Endothelial cell of umbilical vein (primary cell): ENCODE data around the gene GRM8. TPM values are rescaled to one million over a fixed set of nuclear protein-coding genes. Genes with fewer than 3 reads are reported as not detected.

ENCODE experiments used
- BruUV-seq: library from RNA; stranded (reverse); fragments of 400-500 nt; replicated peaks from 2 replicates; lab custom pipeline; 2021; lab: Mats Ljungman, UMichigan
- CTCF ChIA-PET: fragments of 300-600, 350-600 bp; sonication (Branson Sonifier 250); formaldehyde crosslinking; loops from one replicate; lab custom pipeline; 2021; ENCODE audit warnings: antibody characterized with exemption, inconsistent platforms; lab: Charles Lee
- POLR2A ChIA-PET: fragments of 300-600, 350-600 bp; sonication (Branson Sonifier 250); formaldehyde crosslinking; loops from one replicate; lab custom pipeline; 2021; ENCODE audit warnings: antibody characterized with exemption, inconsistent platforms; lab: Charles Lee
- DNase-seq: peaks from one replicate; pipeline ENCODE4 v3.0.0-alpha.2; 2011; ENCODE audit warnings: low read depth, low spot score
- FAIRE-seq: peaks from 2 replicates; lab custom pipeline; 2011; peaks lifted over from hg19 to GRCh38; lab: Jason Lieb, UNC
- H2AFZ ChIP-seq: 2 replicates; pipeline ENCODE4 v1.6.0; 2012; ENCODE audit warnings: low read depth, low read length, control low read depth, inconsistent platforms
- H3K27ac ChIP-seq: 2 replicates; pipeline ENCODE4 v1.5.1; 2011; ENCODE audit warnings: low read depth, mild to moderate bottlenecking, control low read depth, low read length, moderate library complexity; ENCODE audit not compliant: insufficient read depth
- H3K27me3 ChIP-seq, 2 experiments: 2 replicates each; pipeline versions ENCODE4 v1.6.0 to v1.6.1; 2011; ENCODE audit warnings: low read length in 2 of 2, mixed read lengths in 1 of 2; ENCODE audit not compliant: control insufficient read depth in 2 of 2, insufficient read depth in 2 of 2
- H3K36me3 ChIP-seq, 2 experiments: 2 replicates in 1 of 2; 3 replicates in 1 of 2; pipeline ENCODE4 v1.5.1; 2011; ENCODE audit warnings: low read length in 2 of 2, mild to moderate bottlenecking in 1 of 2, moderate library complexity in 1 of 2; ENCODE audit not compliant: control insufficient read depth in 2 of 2, insufficient read depth in 2 of 2; ENCODE audit errors: extremely low read depth in 1 of 2
- H3K4me1 ChIP-seq: 3 replicates; pipeline ENCODE4 v1.5.1; 2011; ENCODE audit warnings: mild to moderate bottlenecking, low read length; ENCODE audit not compliant: control insufficient read depth, insufficient read depth; ENCODE audit errors: extremely low read depth
- H3K4me2 ChIP-seq: 2 replicates; pipeline ENCODE4 v1.6.1; 2011; ENCODE audit warnings: low read length, control low read depth, mixed read lengths; ENCODE audit not compliant: insufficient read depth
- H3K4me3 ChIP-seq, 3 experiments: fragments of 200-600 bp in 1 of 3; sonication (generic), shearing (Covaris generic) in 1 of 3; replicated peaks in 1 of 3; 2 replicates each; pipeline ENCODE4 v1.5.1; 2011 to 2016; ENCODE audit warnings: control low read depth in 3 of 3, low read length in 3 of 3, mild to moderate bottlenecking in 2 of 3, inconsistent platforms in 1 of 3, low read depth in 1 of 3, moderate library complexity in 1 of 3; ENCODE audit not compliant: insufficient read depth in 1 of 3
- H3K79me2 ChIP-seq: 2 replicates; pipeline ENCODE4 v1.6.0; 2012; ENCODE audit warnings: low read length, inconsistent platforms; ENCODE audit not compliant: control insufficient read depth, insufficient read depth
- H3K9ac ChIP-seq: replicated peaks from 2 replicates; pipeline ENCODE3; 2011; ENCODE audit warnings: low read length, control low read depth; ENCODE audit not compliant: insufficient read depth; ENCODE audit errors: extremely low read depth
- H3K9me1 ChIP-seq: replicated peaks from 3 replicates; pipeline ENCODE4 v1.6.0; 2011; ENCODE audit warnings: mild to moderate bottlenecking, low read length; ENCODE audit not compliant: control insufficient read depth, insufficient read depth; ENCODE audit errors: extremely low read depth
- H3K9me3 ChIP-seq: replicated peaks from 2 replicates; pipeline ENCODE4 v1.5.1; 2012; ENCODE audit warnings: low read length, inconsistent platforms; ENCODE audit not compliant: control insufficient read depth, insufficient read depth
- H4K20me1 ChIP-seq: replicated peaks from 2 replicates; pipeline ENCODE3; 2011; ENCODE audit warnings: mild to moderate bottlenecking, low read length; ENCODE audit not compliant: control insufficient read depth, insufficient read depth; ENCODE audit errors: extremely low read depth
- EZH2 ChIP-seq: IDR thresholded peaks from 2 replicates; pipeline ENCODE4 v1.6.1; 2012; ENCODE audit warnings: borderline replicate concordance, low read depth, mild to moderate bottlenecking, moderate library complexity, low read length, inconsistent platforms; ENCODE audit not compliant: severe bottlenecking
- FOS ChIP-seq: IDR thresholded peaks from 2 replicates; pipeline ENCODE4 v1.6.1; 2011; ENCODE audit warnings: mild to moderate bottlenecking, low read length, moderate library complexity, borderline replicate concordance; ENCODE audit not compliant: insufficient read depth
- GATA2 ChIP-seq: IDR thresholded peaks from 2 replicates; pipeline ENCODE4 v1.7.0; 2011; ENCODE audit warnings: low read depth, mild to moderate bottlenecking, moderate library complexity, mixed read lengths, low read length; ENCODE audit not compliant: insufficient read length, insufficient read depth
- JUN ChIP-seq: IDR thresholded peaks from 2 replicates; pipeline ENCODE4 v1.6.1; 2011; ENCODE audit warnings: borderline replicate concordance, low read depth; ENCODE audit not compliant: insufficient read length, insufficient read depth
- MYC ChIP-seq: IDR thresholded peaks from one replicate; pipeline ENCODE4 v1.6.1; 2011; ENCODE audit warnings: mild to moderate bottlenecking, low read depth, low read length
- POLR2A ChIP-seq: IDR thresholded peaks from 2 replicates; pipeline ENCODE4 v1.6.1; 2012; ENCODE audit warnings: low read depth, mild to moderate bottlenecking, control low read depth, low read length
- POLR2AphosphoS5 ChIP-seq: IDR thresholded peaks from 2 replicates; pipeline ENCODE4 v1.6.1; 2012; ENCODE audit warnings: low read depth, mild to moderate bottlenecking, control low read depth, low read length, moderate library complexity; ENCODE audit not compliant: insufficient read depth
- dilution Hi-C: fragments of 300-500 bp; cut with MboI; formaldehyde crosslinking; loops from one replicate; pipeline ENCODE4 v1.15.0; 2019; ENCODE audit warnings: low sequenced_read_pairs; ENCODE audit not compliant: extremely low pct_ligation_motif_present
- intact Hi-C: fragments of 100-400 bp; cut with micrococcal nuclease; formaldehyde crosslinking; loops from one replicate; pipeline ENCODE4 v1.10.0; 2022
- polyA plus RNA-seq, 4 experiments: library from polyadenylated mRNA; depleted of rRNA in 3 of 4; stranded (reverse) in 3 of 4; unstranded in 1 of 4; fragments of >200 nt; gene quantifications; 2 replicates each; pipeline versions ENCODE4 v1.2.1 to v1.2.3, GENCODE V29; 2011 to 2012; ENCODE audit warnings: missing spikeins in 1 of 4
- total RNA-seq: library from RNA; stranded (reverse); gene quantifications from 2 replicates; pipeline ENCODE4 v1.2.3, GENCODE V29; 2021
- TF ChIP-seq, protein P1 (sequence below): IDR thresholded peaks from 2 replicates; pipeline ENCODE4 v1.6.1; 2011; ENCODE audit not compliant: insufficient read depth, insufficient read length
- TF ChIP-seq, protein P2 (sequence below), 2 donors: IDR thresholded peaks; 1 replicate in 1 of 2; 2 replicates in 1 of 2; pipeline ENCODE4 v1.5.1; 2011; ENCODE audit warnings: low read length in 2 of 2, mild to moderate bottlenecking in 2 of 2, moderate library complexity in 2 of 2, control low read depth in 1 of 2, inconsistent platforms in 1 of 2, low read depth in 1 of 2; ENCODE audit not compliant: insufficient read depth in 1 of 2; ENCODE audit errors: extremely low read depth in 1 of 2

The GRM8 gene
- total and polyA plus RNA-seq, 2 donors (not counting 3 experiments of a cell fraction or from before 2014, with no cell fraction given): not detected

DNA sequence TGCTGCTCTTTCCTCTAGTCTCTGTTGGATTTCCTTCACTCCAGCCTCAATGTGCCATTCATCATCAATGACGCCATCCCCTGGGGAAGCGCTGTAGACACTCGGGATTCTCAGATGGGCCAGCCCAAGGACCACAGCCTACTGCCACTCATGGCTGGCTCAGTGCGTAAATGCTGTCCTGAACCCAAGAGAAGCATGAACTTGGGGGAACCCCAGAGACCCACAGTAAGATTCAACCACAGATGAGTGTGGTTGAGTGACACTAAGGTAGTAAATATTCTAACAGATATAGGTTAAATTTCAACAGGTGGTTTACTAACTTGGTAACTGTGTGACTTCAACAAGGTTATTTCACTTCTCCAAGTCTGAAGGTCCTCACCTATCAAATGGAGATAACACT lies 304.1 kb downstream of the GRM8 start:
- H3K4me3 ChIP-seq: no peak overlapping the region
- FAIRE-seq: no peak
- H3K4me1 ChIP-seq: no peaks in the 10 kb centered on the region
- H3K9me3 ChIP-seq: peaks cover 1% of the 10 kb centered on the region
- H3K36me3 ChIP-seq: no peaks in the 10 kb centered on the region
- no peak overlapping the region for H2AFZ ChIP-seq
- no peaks in the 10 kb centered on the region for H4K20me1 ChIP-seq
- no peaks in the 10 kb centered on the region for H3K9me1 ChIP-seq
- H3K27ac ChIP-seq: no peak overlapping the region
- BruUV-seq: no TSS peak
- no peaks in the 10 kb centered on the region for H3K27me3 ChIP-seq
- no peak overlapping the region for H3K4me2 ChIP-seq
- no peaks in the 10 kb centered on the region for H3K79me2 ChIP-seq
- no peak overlapping the region for H3K9ac ChIP-seq
- DNase-seq: no peak
- intact Hi-C loops (no loop called here), dilution Hi-C loops (no loop called here)
- TF ChIP-seq GATA2 (no peak), JUN (no peak)
- TF ChIP-seq, protein P1, sequence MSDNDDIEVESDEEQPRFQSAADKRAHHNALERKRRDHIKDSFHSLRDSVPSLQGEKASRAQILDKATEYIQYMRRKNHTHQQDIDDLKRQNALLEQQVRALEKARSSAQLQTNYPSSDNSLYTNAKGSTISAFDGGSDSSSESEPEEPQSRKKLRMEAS: no peak
- TF ChIP-seq, protein P2, sequence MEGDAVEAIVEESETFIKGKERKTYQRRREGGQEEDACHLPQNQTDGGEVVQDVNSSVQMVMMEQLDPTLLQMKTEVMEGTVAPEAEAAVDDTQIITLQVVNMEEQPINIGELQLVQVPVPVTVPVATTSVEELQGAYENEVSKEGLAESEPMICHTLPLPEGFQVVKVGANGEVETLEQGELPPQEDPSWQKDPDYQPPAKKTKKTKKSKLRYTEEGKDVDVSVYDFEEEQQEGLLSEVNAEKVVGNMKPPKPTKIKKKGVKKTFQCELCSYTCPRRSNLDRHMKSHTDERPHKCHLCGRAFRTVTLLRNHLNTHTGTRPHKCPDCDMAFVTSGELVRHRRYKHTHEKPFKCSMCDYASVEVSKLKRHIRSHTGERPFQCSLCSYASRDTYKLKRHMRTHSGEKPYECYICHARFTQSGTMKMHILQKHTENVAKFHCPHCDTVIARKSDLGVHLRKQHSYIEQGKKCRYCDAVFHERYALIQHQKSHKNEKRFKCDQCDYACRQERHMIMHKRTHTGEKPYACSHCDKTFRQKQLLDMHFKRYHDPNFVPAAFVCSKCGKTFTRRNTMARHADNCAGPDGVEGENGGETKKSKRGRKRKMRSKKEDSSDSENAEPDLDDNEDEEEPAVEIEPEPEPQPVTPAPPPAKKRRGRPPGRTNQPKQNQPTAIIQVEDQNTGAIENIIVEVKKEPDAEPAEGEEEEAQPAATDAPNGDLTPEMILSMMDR (IDR thresholded peaks at IDR 0.05; ENCODE audit: extremely low read depth in 1 of 2, insufficient read depth in 1 of 2, low read depth in 1 of 2, low read length in 2 of 2): no peak
- CTCF ChIA-PET: no interaction called here
- POLR2A ChIA-PET: no interaction called here

- POLR2A ChIA-PET: no interaction called here
Observed at GRCh38 chr7:126940723-126941307, 311.9 kb downstream of the GRM8 start.

More at GRCh38 chr7:126940723-126941307, 311.9 kb downstream of the GRM8 start:
- Histone ChIP-seq H3K79me2 (no peaks in the 10 kb centered on the region), H2AFZ (no peak overlapping the region), H3K4me2 (no peak overlapping the region), H3K9me3 (peaks cover 10% of the 10 kb centered on the region), H3K9me1 (no peaks in the 10 kb centered on the region), H4K20me1 (no peaks in the 10 kb centered on the region), H3K27me3 (no peaks in the 10 kb centered on the region), H3K9ac (no peak overlapping the region), H3K4me1 (no peaks in the 10 kb centered on the region), H3K36me3 (no peaks in the 10 kb centered on the region), H3K27ac (no peak overlapping the region), H3K4me3 (no peak overlapping the region)
- CTCF ChIA-PET: no interaction called here
- TF ChIP-seq JUN (no peak), POLR2AphosphoS5 (no peak), POLR2A (no peak), FOS (no peak), GATA2 (no peak), MYC (no peak), EZH2 (no peak)
- TF ChIP-seq, protein P1: no peak
- TF ChIP-seq, protein P2 (IDR thresholded peaks at IDR 0.05; ENCODE audit: extremely low read depth in 1 of 2, insufficient read depth in 1 of 2, low read depth in 1 of 2, low read length in 2 of 2): no peak
- BruUV-seq: no TSS peak
- DNase-seq (no peak), FAIRE-seq (no peak)
- dilution Hi-C loops (no loop called here), intact Hi-C loops (no loop called here)
